ENCODE results near the gene SLC26A8.
"Not testable (repeated sequence)": the region's sequence is repeated elsewhere in the genome, so short reads cannot be mapped to it uniquely, and the experiment has no call there.

SLC26A8 gene

GRCh38 chr6:35911871-35912653, 112.4 kb downstream of the SLC26A8 start:
- DNase-seq: no peak

- not testable (repeated sequence) for DNase-seq
Observed at GRCh38 chr6:35909571-35909970, 114.9 kb downstream of the SLC26A8 start.

- DNase-seq: not testable (repeated sequence)
Observed at GRCh38 chr6:35908753-35909401, 115.6 kb downstream of the SLC26A8 start.

- DNase-seq: no peak
Observed at GRCh38 chr6:35907750-35908149, 116.7 kb downstream of the SLC26A8 start.

- no peak for DNase-seq
Observed at GRCh38 chr6:35906499-35906846, 118.0 kb downstream of the SLC26A8 start.

- DNase-seq: no peak
Observed at GRCh38 chr6:35905841-35906498, 118.5 kb downstream of the SLC26A8 start.

- DNase-seq: no peak
Observed at GRCh38 chr6:35905141-35905785, 119.2 kb downstream of the SLC26A8 start.

GRCh38 chr6:35903679-35904078, 120.8 kb downstream of the SLC26A8 start:
- no peak for DNase-seq

GRCh38 chr6:35900448-35900847, 124.0 kb downstream of the SLC26A8 start:
- no peak for DNase-seq

GRCh38 chr6:35898003-35898402, 126.4 kb downstream of the SLC26A8 start:
- no peak for DNase-seq

- DNase-seq: no peak
Observed at GRCh38 chr6:35897486-35897885, 127.0 kb downstream of the SLC26A8 start.

- no peak for DNase-seq
Observed at GRCh38 chr6:35897036-35897435, 127.4 kb downstream of the SLC26A8 start.

- DNase-seq: no peak
Observed at GRCh38 chr6:35896228-35896627, 128.2 kb downstream of the SLC26A8 start.

- DNase-seq: no peak
Observed at GRCh38 chr6:35895560-35895959, 128.9 kb downstream of the SLC26A8 start.

- DNase-seq: no peak
Observed at GRCh38 chr6:35894776-35895175, 129.7 kb downstream of the SLC26A8 start.

All from NCI-H446 (cell line).